MG63 (cell line): ENCODE data around the gene CHMP1B. TPM values are rescaled to one million over a fixed set of nuclear protein-coding genes. Genes with fewer than 3 reads are reported as not detected.
"Not testable (repeated sequence)": the region's sequence is repeated elsewhere in the genome, so short reads cannot be mapped to it uniquely, and the experiment has no call there.

ENCODE experiments used
- DNase-seq: peaks from one replicate; pipeline ENCODE4 v3.0.0-alpha.2; 2020
- H3K27me3 ChIP-seq: fragments of 250-450 bp; sonication (Bioruptor Pico); 2 replicates; pipeline ENCODE4 v1.5.1; 2020; ENCODE audit warnings: mild to moderate bottlenecking, moderate library complexity
- H3K36me3 ChIP-seq: fragments of 250-450 bp; sonication (Bioruptor Pico); 2 replicates; pipeline ENCODE4 v1.5.1; 2020; ENCODE audit warnings: mild to moderate bottlenecking, moderate library complexity
- H3K4me3 ChIP-seq: fragments of 250-450 bp; sonication (Bioruptor Pico); 2 replicates; pipeline ENCODE4 v1.5.1; 2020; ENCODE audit warnings: mild to moderate bottlenecking, moderate library complexity
- H3K9me3 ChIP-seq: fragments of 250-450 bp; sonication (Bioruptor Pico); 2 replicates; pipeline ENCODE4 v1.5.1; 2020; ENCODE audit warnings: mild to moderate bottlenecking, moderate library complexity
- total RNA-seq: library from RNA; depleted of rRNA; stranded (reverse); fragments of >200 nt; shearing (Covaris generic); gene quantifications from 2 replicates; pipeline ENCODE4 v1.2.3, GENCODE V29; 2014; ENCODE audit warnings: low replicate concordance

Gene CHMP1B
- total RNA-seq, 1 experiment from 2014 or later: 19.0 TPM

GRCh38 chr18:11826836-11827235, 24.4 kb upstream of the CHMP1B start:
- Histone ChIP-seq H3K27me3 (no peaks in the 10 kb centered on the region), H3K9me3 (no peaks in the 10 kb centered on the region), H3K4me3 (no peak overlapping the region)

DNA sequence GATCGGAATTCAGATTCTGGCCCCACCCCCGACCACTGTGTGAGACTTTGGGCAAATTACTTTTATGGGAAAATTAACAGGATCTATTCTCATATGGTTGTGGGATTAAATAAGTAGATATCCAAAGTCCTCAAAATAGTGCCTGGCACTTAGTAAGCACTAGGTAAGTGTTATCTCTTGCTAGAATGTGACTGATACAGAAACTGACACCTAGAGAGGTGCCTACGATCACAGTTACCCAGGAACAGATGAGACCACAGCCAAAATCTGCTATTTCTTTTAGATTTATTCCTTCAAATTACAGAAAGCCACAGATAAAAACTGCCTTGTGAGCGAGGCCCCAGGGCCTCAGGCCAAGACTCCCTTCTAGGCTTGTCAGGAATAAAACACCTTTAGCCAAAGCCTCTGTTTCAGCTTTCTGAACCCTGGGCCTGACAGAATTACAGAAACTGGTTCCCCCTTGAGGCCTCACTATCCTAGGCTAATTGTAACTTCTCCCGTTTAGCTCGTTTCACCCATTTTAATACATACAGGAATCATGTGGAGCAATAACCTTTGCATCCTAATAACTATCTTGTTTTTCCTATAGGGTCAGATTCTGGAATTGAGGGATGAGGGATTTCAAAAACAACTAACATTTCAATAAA, 22.3 kb upstream of the CHMP1B start:
- Histone ChIP-seq H3K36me3 (no peaks in the 10 kb centered on the region), H3K4me3 (no peak overlapping the region), H3K9me3 (no peaks in the 10 kb centered on the region), H3K27me3 (no peaks in the 10 kb centered on the region)
- no peak for DNase-seq

More at GRCh38 chr18:11826836-11827235, 24.4 kb upstream of the CHMP1B start:
- DNase-seq: no peak
- H3K36me3 ChIP-seq: no peaks in the 10 kb centered on the region

- Histone ChIP-seq H3K27me3 (no peaks in the 10 kb centered on the region), H3K36me3 (no peaks in the 10 kb centered on the region), H3K9me3 (no peaks in the 10 kb centered on the region), H3K4me3 (no peak overlapping the region)
- no peak for DNase-seq
Measured at GRCh38 chr18:11830585-11830984, 20.6 kb upstream of the CHMP1B start.

DNA sequence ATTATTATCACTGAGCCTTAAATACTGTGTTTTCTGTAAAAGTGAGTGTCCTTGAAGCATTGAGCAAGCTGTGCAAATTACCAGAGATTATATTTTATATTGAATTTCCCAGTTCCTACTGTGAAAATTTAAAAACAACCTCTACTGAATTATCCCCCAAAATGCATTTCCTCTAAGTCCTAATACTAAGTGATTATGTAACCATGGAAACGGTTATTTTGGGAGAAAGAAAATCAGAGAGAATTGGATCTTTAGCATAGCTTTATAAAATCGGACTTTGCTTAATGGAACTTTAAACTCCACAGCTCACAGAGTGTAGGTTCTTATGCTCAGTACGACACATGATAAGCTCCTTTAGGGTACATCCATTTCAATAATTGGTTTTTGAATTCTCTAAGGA, 19.3 kb upstream of the CHMP1B start:
- Histone ChIP-seq H3K27me3 (no peaks in the 10 kb centered on the region), H3K36me3 (no peaks in the 10 kb centered on the region), H3K9me3 (no peaks in the 10 kb centered on the region), H3K4me3 (no peak overlapping the region)
- no peak for DNase-seq

DNA sequence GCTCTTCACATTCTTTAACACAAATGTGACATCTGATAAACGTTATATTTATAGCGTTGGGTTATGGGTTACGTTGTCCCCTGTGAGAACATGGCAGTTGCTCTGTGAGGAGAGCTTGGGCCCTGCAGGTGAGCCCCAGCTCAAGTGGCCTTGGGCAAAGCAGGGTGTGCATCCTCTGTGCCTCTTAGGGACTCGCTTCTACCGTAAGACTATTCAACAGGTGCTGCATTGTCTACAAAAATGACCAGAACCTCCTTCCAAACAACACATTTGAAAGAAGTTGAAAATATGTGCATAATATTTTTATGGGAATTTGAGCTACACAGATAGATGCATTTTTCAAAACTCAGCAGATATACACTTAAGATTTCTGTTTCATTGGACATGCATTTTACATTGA, 16.4 kb upstream of the CHMP1B start:
- H3K9me3 ChIP-seq: no peaks in the 10 kb centered on the region
- no peak overlapping the region for H3K4me3 ChIP-seq
- H3K27me3 ChIP-seq: no peaks in the 10 kb centered on the region
- no peaks in the 10 kb centered on the region for H3K36me3 ChIP-seq
- no peak for DNase-seq

DNA sequence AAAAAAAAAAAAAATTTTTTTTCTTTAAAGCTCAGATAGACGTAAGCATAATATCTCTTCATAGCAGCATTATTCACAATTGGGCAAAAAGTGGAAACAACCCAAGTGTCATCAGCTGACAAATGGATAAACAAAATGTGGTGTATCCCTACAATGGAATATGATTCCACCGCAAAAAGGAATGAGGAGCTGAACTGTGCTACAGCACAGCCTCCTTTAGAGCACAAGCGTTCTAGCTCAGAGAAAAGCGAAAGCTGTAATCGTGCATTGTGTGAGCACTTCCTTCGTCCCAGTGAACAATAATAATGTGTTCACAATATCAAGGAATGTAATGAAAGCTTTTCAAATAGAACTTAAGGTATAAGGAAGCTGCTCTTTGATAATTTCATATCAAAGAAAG, 11.7 kb upstream of the CHMP1B start:
- no peaks in the 10 kb centered on the region for H3K36me3 ChIP-seq
- DNase-seq: no peak

GRCh38 chr18:11840493-11840892, 10.7 kb upstream of the CHMP1B start:
- no peak for DNase-seq
- no peak overlapping the region for H3K4me3 ChIP-seq
- no peaks in the 10 kb centered on the region for H3K9me3 ChIP-seq
- no peaks in the 10 kb centered on the region for H3K27me3 ChIP-seq
- no peaks in the 10 kb centered on the region for H3K36me3 ChIP-seq

More for the DNA sequence above, 11.7 kb upstream of the CHMP1B start:
- Histone ChIP-seq H3K4me3 (no peak overlapping the region), H3K27me3 (no peaks in the 10 kb centered on the region), H3K9me3 (no peaks in the 10 kb centered on the region)

DNA sequence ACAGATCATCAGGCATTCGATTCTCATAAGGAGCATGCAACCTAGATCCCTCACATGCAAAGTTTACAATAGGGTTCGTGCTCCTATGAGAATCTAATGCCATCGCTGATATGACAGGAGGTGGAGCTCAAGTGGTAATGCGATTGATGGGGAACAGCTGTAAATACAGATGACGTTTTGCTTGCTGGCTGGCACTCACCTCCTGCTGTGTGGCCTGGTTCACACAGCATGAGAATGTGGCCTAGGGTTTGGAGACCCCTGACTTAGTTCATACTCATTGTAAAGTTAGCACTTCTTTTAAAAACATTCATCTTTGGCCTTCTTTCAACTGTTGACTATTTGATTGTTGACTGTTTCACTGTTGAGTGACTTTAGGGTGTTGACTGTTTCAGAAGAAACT, 8.7 kb upstream of the CHMP1B start:
- H3K36me3 ChIP-seq: no peaks in the 10 kb centered on the region
- no peaks in the 10 kb centered on the region for H3K27me3 ChIP-seq
- no peak overlapping the region for H3K4me3 ChIP-seq
- DNase-seq: no peak
- no peaks in the 10 kb centered on the region for H3K9me3 ChIP-seq

DNA sequence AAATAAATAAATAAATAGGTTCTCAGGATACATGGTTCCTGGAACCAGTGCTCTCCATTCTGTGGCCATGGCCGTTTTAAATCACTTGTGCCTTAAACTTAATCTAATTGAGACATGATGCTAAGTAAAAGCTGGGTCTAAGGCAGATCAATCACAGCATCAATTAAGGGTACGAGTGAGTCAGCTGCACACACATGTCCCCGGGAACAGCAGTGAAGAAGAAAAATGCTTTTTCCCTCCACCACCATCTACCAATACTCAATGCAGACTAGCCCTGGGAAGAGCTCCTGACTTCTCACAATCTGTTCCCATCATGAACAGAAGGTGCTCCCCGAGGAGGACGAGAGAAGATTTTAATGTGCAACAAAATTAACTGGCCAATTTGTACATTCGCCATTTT, 6.8 kb upstream of the CHMP1B start:
- Histone ChIP-seq H3K27me3 (no peaks in the 10 kb centered on the region), H3K36me3 (no peaks in the 10 kb centered on the region), H3K9me3 (no peaks in the 10 kb centered on the region), H3K4me3 (no peak overlapping the region)
- DNase-seq: no peak

- H3K27me3 ChIP-seq: no peaks in the 10 kb centered on the region
- H3K4me3 ChIP-seq: no peak overlapping the region
- H3K36me3 ChIP-seq: no peaks in the 10 kb centered on the region
- DNase-seq: no peak
- no peaks in the 10 kb centered on the region for H3K9me3 ChIP-seq
Measured at GRCh38 chr18:11845654-11846053, 5.6 kb upstream of the CHMP1B start.

DNA sequence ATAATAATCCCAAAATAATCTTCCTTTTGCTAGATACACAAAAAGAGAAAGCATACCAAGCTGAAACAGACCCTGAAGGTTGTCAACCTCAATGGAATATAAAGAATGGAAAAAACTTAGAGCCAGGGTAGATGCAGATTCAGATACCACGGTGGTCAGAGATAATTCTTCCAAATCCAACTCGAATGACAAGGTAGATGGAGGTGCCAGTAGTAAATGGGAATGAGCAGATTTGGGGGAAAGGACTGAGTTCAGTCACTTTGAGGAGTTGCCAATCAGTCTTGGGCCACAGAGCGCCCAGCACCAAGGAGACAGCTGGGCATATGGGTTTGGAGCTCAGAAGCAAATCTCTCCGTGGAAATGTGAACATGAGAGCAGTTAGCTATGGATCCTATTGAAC, 3.4 kb upstream of the CHMP1B start:
- Histone ChIP-seq H3K9me3 (no peaks in the 10 kb centered on the region), H3K27me3 (no peaks in the 10 kb centered on the region), H3K36me3 (no peaks in the 10 kb centered on the region; the same call in 1 of the 2 replicates), H3K4me3 (no peak overlapping the region)
- no peak for DNase-seq

DNA sequence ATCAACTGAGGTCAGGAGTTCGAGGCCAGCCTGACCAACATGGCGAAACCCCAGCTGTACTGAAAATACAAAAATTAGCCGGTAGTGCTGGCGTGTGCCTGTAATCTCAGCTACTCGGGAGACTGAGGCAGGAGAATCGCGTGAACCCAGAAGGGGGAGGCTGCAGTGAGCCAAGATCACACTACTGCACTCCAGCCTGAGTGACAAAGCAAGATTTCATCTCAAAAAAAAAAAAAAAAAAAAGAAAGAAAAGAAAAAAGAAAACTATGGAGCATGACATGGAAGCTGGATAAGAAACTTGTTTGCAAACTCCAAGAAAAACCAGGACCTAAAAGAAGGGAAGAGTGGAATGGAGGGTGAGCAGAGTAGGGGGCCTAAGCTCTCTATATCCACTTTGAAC, 1.9 kb upstream of the CHMP1B start:
- no peaks in the 10 kb centered on the region; the same call in 1 of the 2 replicates for H3K36me3 ChIP-seq
- H3K27me3 ChIP-seq: no peaks in the 10 kb centered on the region
- no peak for DNase-seq
- H3K9me3 ChIP-seq: no peaks in the 10 kb centered on the region
- H3K4me3 ChIP-seq: no peak overlapping the region

DNA sequence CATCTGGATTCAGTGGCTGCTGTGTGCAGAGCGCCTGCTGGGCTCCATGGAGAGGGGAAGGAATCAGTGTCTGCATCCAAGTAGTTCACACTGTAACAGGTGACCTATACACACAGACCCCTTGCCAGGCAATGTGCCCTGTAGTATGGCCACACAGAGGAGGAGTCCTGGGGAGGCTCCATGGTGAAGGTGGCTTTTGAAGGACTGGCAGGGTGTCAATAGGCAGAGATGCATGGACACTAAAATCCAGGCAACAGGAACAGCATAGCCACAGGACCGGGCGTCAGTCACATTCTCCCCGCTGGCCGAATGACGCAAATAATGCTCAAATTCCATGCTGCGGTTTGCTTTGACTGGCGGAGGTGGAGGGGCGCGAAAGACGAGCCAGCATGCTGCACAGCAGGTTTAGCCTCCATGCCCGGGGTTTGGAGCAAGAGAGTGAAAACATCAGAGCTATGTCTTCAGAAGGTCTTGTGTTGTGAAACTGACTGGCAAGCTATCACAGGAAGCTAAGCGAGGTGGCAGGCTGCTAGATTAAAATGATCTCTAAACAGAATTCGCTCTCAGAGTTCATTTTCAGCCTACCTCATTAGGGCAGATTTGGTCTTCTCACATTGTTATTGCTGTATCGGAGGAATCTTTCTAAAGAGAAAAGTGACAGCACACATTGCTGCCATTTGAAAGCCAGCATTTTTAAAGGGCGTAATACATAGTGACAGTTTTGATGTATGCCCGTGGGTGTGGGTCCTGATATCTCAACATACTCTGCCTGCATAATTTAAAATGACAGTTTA, 1.2 kb upstream of the CHMP1B start:
- Histone ChIP-seq H3K4me3 (peak overlapping the region; percentile 88), H3K27me3 (no peaks in the 10 kb centered on the region), H3K9me3 (no peaks in the 10 kb centered on the region), H3K36me3 (no peaks in the 10 kb centered on the region; the same call in 1 of the 2 replicates)
- DNase-seq: peak; percentile 65

DNA sequence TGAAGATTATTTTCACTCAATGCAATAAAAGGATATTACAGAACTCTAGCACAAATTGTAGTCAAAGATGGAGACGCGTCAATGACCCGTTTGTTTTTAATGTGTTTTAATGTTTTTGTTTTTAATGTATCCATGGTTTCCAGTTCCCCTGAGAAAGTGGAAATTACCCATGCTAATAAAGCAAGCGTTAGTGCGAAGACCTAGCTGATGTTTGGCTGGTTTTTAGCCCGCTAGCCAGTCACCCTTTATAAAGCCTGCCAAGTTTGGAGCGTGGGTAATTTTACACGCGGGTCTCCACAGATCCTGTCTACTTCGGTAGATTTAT, 430 bp upstream of the CHMP1B start:
- DNase-seq: no peak

GRCh38 chr18:11851806-11852337, 659 bp downstream of the CHMP1B start:
- H3K36me3 ChIP-seq: no peaks in the 10 kb centered on the region; the same call in 1 of the 2 replicates
- H3K9me3 ChIP-seq: no peaks in the 10 kb centered on the region
- peak overlapping the region; percentile 88 for H3K4me3 ChIP-seq
- no peaks in the 10 kb centered on the region for H3K27me3 ChIP-seq
- DNase-seq: peak; percentile 33

More for the DNA sequence above, 430 bp upstream of the CHMP1B start:
- Histone ChIP-seq H3K9me3 (no peaks in the 10 kb centered on the region), H3K4me3 (peak overlapping the region; percentile 88), H3K27me3 (no peaks in the 10 kb centered on the region), H3K36me3 (no peaks in the 10 kb centered on the region; the same call in 1 of the 2 replicates)

DNA sequence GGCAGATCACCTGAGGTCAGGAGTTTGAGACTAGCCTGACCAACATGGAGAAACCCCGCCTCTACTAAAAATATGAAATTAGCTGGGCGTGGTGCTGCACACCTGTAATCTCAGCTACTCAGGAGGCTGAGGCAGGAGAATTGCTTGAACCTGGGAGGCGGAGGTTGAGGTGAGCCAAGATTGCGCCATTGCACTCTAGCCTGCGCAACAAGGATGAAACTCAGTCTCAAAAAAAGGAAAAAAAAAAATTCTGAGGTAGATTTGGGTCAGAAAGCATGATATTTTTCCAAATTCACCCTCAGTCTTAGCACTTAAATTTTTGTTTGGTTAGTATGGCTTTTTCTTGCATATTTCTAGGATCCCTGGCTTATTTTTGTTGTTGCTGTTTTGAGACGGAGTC, 3.3 kb downstream of the CHMP1B start:
- not testable (repeated sequence) for H3K27me3 ChIP-seq, H3K9me3 ChIP-seq, DNase-seq, H3K4me3 ChIP-seq, H3K36me3 ChIP-seq

- Histone ChIP-seq H3K4me3 (no peak overlapping the region), H3K9me3 (no peaks in the 10 kb centered on the region), H3K27me3 (no peaks in the 10 kb centered on the region), H3K36me3 (no peaks in the 10 kb centered on the region; the same call in 1 of the 2 replicates)
- DNase-seq: peak; percentile 66
Measured at GRCh38 chr18:11857177-11857887, 6.1 kb downstream of the CHMP1B start.
